HG03025 (cell line): Measurements from ENCODE around the gene PACSIN1.
"Not testable (repeated sequence)": the region's sequence is repeated elsewhere in the genome, so short reads cannot be mapped to it uniquely, and the experiment has no call there.

ENCODE experiments used
- ATAC-seq: cut with Tn5 transposase; IDR thresholded peaks from one replicate; pipeline ENCODE4 v1.9.1; 2021; ENCODE audit warnings: mild to moderate bottlenecking, moderate library complexity; ENCODE audit not compliant: unreplicated experiment, low FRiP score

Gene PACSIN1

DNA sequence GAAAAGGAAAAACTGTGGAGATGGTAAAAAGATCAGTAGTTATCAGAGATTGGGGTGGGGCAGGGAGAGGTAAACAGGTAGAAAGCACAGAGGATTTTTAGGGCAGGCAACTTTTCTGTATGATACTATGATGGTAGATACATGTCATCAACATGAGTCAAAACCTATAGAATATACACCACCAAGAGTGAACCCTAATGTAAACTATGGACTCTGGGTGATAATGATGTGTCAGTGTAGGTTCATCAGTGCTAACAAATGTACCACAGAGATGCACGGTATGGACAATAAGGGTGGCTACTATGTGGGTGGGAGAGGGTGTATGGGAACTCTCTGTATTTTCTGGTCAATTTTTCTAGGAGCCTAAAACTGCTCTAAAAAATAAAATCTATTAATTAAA is 18.5 kb downstream of the PACSIN1 start:
- ATAC-seq, result no peak

DNA sequence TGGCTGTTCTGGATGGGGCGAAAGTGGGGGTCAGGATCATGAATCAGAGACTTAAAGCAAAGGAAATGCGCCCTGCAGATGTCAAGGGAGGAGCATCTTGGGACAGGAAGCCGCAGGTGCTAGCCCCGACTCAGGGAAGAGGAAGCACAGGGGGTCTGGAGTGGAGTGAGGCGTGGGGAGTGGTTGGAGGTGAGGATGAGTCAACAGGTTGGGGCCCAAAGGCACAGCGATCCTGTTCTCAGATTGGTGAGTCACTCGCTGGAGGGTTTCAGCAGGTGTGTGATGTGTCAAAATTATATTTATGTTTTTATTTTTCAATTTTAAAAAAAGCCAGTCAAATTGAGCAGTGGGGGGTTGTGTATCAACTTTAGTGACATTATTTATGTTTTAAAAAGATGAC is 19.0 kb downstream of the PACSIN1 start:
- ATAC-seq, result no peak

- ATAC-seq, result no peak
Measured at GRCh38 chr6:34485321-34486060, 19.6 kb downstream of the PACSIN1 start.

DNA sequence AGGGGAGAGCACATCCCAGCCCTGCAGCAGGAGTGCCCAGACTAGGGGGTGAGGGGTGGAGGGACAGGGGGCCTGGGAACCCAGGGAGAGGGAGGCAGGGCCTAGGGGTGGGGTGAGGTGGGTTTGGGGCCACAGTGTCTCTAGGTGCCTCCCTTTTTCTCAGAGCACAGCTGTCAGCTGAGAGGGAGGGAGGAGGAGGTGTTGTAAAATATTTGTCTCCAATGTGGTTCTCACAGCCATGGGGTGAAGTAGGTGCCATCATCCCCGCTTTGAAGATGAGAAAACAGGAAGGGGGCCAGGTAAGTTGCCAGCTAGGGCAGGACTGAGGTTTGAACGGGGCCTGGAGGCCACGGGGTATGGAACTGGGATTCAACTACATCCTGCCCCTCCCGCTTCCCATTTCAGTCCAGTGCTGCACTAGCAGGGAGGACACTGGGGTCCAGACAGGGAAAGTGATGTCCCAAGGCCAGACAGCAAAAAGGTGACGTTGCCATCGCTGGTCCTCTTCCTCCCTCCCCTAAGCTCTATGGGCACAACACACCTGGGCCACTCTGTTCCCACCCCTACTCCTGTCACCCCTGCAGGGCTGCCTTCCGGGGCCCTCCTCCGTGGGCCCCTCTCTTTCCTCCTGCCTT is 20.3 kb downstream of the PACSIN1 start:
- no peak for ATAC-seq

DNA sequence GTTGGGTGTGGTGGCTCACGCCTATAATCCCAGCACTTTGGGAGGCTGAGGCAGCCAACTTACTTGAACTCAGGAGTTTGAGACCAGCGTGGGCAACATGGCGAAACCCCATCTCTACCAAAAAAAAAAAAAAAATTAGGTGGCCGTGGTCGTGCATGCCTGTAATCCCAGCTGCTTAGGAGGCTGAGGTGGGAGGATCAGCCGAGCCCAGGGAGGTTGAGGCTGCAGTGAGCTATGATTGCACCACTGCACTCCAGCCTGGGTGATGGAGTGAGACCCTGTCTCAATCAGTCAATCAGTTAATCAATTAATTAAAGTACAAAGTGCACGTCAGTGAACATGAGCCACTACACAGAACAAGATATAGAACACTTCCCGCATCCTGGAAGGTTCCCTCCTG is 21.0 kb downstream of the PACSIN1 start:
- ATAC-seq, result not testable (repeated sequence)

DNA sequence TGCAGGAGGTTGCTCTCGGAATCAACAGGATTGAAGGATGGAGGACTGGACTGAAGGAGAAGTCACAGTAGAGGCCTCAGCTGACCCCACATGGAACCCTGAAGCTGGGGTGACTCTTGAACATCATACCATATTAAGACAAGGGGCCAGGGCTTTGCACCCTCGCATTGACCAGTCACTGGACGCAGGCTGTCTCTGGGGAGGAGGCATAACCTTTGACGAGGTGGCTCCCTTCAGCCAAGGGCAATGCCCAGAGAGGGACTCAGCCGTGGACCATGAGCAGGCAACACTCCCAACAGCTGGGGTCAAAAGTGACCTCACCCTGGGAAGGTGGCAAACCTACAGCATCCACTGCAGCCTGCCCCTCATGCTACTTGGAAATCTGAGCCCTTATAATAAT is 21.7 kb downstream of the PACSIN1 start:
- ATAC-seq, result no peak

GRCh38 chr6:34489207-34489805 is 23.4 kb downstream of the PACSIN1 start:
- no peak for ATAC-seq

- no peak for ATAC-seq
Measured at GRCh38 chr6:34490390-34491090, 24.7 kb downstream of the PACSIN1 start.

GRCh38 chr6:34491091-34491430 is 25.2 kb downstream of the PACSIN1 start:
- no peak for ATAC-seq

- no peak for ATAC-seq
Measured at GRCh38 chr6:34493344-34493743, 27.5 kb downstream of the PACSIN1 start.

- ATAC-seq, result no peak
Measured at GRCh38 chr6:34494973-34495372, 29.1 kb downstream of the PACSIN1 start.

GRCh38 chr6:34496103-34496685 is 30.3 kb downstream of the PACSIN1 start:
- ATAC-seq, result no peak

DNA sequence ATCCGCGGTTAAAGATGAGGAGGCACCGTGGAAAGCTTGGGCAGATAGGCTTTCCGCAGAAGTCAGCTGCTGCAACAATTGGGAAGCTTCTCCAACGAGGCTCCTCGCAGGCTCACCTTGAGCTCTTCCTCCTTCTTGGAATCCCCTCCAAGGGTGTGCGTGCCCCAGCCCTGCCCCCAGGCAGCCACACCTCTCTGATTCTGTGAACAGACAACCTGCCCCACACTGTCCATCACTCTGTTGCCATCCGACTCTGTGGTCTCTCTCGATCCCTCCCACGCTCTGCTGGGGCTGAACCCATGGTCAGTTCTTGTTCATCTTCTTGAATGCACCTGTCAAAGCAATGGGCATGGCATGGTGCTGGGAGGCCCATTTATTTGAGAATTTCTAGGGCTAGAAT is 31.5 kb downstream of the PACSIN1 start:
- no peak for ATAC-seq

DNA sequence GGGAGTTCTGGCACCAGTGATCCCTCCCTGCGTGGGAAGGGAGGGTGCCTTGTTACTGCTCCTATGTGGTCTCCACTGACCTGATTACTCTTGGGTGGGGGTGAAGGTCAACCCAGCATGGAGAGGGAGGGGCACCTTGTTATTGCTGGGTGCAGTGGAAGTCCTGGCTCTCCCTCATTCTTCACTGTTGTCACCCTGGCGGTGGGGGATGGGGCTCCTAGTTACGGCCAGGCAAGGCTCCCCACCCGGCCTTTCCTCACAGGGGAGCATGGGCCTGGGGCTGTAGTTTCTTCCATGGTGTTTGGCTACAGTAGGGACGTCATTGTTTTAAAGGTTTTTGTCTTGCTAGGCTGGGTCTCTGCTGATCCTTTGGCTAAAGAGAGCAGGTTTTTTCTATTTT is 40.8 kb downstream of the PACSIN1 start:
- ATAC-seq, result no peak

DNA sequence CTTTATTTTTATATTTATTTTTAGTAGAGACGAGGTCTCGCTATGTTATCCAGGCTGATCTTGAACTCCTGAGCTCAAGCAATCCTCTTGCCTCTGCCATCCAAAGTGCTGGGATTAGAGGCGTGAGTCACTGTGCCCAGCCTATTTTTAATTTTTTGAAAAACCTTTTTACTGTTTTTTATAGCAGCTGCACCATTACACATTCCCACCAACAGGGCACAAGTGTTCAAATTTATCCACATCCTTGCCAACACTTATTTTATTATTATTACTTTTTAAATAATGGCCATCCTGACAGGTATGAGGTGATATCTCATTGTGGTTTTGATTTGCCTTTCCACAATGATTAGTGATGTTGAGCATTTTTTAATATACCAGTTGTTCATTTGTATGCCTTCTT is 42.5 kb downstream of the PACSIN1 start:
- no peak for ATAC-seq

DNA sequence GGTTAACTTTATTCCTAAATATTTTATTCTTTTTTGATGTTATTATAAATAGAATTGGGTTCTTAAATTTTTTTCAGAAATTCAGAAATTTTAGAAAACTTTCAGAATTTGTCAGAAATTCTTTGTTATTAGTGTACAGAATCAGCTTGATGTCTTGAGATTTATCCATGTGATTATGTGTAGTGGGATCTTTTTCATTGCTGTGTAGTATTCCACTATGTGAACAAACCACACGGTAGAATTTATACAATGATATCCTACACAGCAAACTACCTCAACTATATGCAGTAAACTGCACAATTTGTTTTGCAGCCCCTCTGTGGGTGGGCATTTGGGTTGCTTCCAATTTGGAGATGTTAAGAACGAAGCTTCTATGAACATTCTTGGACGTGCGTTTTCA is 43.9 kb downstream of the PACSIN1 start:
- no peak for ATAC-seq

DNA sequence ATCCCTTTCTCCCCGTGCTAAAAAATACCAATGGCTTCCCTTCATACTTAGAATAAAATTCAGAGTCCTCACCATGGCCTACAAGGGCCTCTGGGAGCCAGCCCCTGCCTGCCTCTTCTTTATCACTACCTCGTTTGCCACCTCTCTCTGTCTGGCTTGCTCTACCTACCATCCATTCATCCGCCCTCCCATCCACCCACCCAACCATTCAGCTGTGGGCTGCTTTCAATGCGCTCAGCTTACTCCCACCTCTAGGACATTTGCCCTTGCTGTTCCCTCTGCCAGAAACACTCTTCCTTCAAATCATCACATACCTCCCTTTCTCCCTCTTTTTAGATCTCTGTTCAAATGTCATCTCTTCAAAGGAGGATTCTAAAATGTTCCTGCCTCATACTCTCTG is 44.4 kb downstream of the PACSIN1 start:
- ATAC-seq, result no peak

DNA sequence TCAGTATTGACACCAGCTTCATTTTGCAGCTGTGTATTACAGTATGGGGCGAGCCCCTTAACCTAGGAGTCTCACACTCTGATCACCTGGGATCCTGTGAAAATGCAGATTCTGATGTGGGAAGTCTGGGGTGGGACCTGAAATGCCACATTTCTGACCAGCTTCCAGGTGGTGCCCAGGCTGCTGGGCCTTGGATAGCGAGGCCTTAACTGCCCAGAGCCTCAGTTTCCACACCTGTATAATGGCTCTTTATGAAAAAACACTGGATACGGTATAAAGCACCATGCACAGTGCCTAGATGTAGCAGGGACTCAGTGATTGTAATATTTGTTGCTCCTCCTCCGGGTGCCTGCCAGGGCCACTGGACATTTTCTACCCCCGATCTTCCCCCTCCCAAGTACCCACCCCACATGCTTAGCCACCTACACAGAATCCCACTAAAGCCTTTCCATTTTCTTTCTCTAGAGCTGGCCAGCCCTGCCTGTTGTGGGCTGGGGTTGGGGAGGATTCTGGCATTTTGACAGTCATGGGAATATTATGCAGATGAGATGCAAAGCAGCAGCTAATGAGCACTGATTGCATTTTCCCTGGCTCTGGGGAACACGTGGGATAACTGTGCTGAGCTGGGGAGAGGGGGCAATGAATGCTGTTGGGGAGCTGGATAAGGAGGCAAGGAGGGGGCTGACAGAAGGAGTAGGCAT is 45.5 kb downstream of the PACSIN1 start:
- no peak for ATAC-seq

GRCh38 chr6:34511915-34512737 is 46.2 kb downstream of the PACSIN1 start:
- no peak for ATAC-seq

- no peak for ATAC-seq
Measured at GRCh38 chr6:34512738-34513115, 46.9 kb downstream of the PACSIN1 start.
